ENCODE results near the gene CLN3.
A peak's percentile ranks its signal among the peaks of the same experiment; 100 is the strongest.
"Not testable (repeated sequence)": the region's sequence is repeated elsewhere in the genome, so short reads cannot be mapped to it uniquely, and the experiment has no call there.

CLN3 gene

DNA sequence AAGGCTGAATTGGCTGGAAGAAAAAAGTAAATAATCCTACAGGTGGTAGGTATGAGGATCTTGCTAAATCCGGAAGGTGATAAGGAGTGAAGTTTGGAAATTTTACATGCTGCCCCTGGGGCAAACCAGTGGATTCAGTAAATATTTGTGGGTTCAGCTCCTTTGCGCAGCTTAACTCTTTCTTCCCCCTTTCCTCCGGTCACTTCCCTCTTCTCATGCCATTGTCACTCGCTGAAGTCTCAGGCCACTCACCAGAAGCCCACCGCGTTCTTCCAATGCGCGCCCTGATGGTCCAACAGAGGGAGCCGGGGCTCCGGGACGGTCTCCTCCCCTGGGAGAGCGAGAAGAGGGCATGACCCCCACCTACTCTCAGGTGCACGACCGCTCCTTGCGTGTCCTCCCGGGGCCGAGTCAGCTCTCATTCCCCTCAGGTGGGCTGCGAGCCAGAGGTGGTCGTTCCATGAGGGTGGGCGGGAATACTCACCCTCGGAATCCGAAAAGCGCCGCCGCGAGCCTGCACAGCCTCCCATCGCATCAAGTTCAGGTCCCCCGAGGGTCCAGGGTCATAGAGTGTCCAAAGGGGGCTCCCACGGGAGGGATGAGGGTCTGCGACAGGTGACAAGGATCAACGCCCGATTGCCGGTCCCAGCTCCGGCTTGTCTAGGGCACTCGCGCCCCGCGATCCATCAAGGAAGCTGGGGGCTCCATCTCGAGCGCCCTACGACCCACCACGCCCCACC lies 474 bp downstream of the CLN3 start:
- TF ChIP-seq, protein P1, sequence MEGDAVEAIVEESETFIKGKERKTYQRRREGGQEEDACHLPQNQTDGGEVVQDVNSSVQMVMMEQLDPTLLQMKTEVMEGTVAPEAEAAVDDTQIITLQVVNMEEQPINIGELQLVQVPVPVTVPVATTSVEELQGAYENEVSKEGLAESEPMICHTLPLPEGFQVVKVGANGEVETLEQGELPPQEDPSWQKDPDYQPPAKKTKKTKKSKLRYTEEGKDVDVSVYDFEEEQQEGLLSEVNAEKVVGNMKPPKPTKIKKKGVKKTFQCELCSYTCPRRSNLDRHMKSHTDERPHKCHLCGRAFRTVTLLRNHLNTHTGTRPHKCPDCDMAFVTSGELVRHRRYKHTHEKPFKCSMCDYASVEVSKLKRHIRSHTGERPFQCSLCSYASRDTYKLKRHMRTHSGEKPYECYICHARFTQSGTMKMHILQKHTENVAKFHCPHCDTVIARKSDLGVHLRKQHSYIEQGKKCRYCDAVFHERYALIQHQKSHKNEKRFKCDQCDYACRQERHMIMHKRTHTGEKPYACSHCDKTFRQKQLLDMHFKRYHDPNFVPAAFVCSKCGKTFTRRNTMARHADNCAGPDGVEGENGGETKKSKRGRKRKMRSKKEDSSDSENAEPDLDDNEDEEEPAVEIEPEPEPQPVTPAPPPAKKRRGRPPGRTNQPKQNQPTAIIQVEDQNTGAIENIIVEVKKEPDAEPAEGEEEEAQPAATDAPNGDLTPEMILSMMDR (conservative IDR thresholded peaks at IDR 0.05; ENCODE audit: low read depth, low read length): peak; percentile 53
- peak; percentile 11 for DNase-seq (ENCODE audit: low read depth)

DNA sequence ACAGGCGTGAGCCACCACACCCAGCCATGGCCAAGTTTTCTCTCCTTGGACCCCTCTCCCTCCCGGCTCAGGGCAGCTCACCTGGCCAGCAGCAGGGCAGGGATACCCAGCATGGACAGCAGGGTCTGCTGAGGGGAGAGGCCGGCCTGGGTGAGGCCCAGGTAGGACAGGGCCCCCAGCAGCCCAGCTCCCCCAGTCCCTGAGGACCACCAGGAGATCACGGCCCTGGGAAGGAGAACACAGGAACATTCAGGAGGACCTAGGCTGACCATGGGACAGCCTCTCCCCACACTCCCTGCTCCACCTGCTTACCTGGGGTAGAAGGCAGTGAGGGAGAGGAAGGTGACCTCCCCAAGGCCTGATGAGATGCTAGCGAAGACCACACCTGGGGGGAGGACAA lies 5.6 kb downstream of the CLN3 start:
- DNase-seq (ENCODE audit: low read depth): no peak
- TF ChIP-seq, protein P1 (conservative IDR thresholded peaks at IDR 0.05; ENCODE audit: low read depth, low read length): no peak
- H3K4me3 ChIP-seq (ENCODE audit: low read depth, low read length): no peak overlapping the region

More for the DNA sequence above, 474 bp downstream of the CLN3 start:
- peak overlapping the region; percentile 98 for H3K4me3 ChIP-seq (ENCODE audit: low read depth, low read length)

DNA sequence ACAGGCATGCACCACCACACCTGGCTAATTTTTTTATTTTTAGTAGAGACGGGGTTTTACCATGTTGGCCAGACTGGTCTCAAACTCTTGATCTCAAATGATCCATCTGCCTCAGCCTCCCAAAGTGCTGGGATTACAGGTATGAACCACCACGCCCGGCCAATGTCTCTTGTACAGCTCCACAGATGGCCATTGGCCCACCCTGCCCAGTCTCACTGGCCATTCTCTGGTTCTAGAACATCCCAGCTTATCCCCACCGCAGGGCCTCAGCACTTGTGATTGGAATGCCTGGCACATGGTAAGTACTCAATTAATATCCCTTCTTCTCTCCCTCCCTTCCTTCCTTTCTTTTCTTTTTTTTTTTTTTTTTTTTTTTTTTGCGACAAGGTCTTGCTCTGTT lies 8.5 kb downstream of the CLN3 start:
- not testable (repeated sequence) for DNase-seq (ENCODE audit: low read depth); H3K4me3 ChIP-seq (ENCODE audit: low read depth, low read length)

DNA sequence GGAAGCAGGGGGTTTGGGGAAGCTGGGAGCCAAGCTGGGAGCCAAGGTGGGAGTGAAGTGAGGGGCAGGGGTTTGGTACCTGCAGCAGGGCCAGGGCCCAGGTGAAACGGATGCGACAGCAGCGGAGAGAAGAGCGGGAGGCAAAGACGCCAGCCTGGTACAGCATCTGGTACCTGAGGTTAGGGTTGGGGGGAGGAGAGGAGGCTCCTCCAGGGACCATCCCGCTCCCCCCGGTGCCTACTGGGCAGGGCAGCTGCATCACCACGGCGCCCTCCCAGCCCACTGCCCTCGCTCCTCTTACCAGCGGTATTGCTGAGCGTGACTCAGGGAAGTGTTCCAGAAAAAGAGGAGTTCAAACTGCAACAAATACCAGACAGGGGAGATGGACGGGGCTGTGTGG lies 9.8 kb downstream of the CLN3 start:
- TF ChIP-seq, protein P1 (conservative IDR thresholded peaks at IDR 0.05; ENCODE audit: low read depth, low read length): no peak
- H3K4me3 ChIP-seq (ENCODE audit: low read depth, low read length): no peak overlapping the region
- DNase-seq (ENCODE audit: low read depth): no peak

DNA sequence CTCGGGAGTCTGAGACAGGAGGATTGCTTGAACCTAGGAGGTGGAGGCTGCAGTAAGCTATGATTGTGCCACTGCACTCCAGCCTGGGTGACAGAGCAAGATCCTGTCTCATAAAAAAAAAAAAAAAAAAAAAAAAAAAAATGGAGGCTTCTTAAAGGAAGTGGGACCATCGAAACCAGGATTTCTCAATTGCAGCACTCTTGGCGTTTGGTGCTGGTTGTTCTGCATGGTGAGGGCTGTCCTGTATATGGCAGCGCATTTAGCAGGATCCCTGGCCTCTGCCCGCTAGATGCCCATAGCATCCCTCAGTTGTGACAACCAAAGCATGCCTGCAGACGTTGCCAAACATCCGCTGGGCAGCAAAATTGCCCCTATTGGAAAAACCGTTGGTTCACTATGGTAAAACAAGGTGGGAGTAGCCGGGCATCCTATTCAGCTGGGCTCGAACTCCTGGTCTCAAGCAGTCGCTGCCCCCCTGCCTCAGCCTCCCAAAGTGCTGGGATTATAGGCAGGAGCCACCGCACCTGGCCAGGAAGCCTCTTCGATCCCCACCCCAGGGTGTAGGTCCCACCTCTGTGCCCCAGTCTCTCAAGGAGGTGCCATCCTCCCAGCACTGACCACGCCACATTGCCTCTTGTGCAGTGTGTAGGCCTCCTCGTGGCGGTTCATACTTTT lies 13.2 kb downstream of the CLN3 start:
- no peak for DNase-seq (ENCODE audit: low read depth)
- TF ChIP-seq, protein P1 (conservative IDR thresholded peaks at IDR 0.05; ENCODE audit: low read depth, low read length): no peak
- no peak overlapping the region for H3K4me3 ChIP-seq (ENCODE audit: low read depth, low read length)

DNA sequence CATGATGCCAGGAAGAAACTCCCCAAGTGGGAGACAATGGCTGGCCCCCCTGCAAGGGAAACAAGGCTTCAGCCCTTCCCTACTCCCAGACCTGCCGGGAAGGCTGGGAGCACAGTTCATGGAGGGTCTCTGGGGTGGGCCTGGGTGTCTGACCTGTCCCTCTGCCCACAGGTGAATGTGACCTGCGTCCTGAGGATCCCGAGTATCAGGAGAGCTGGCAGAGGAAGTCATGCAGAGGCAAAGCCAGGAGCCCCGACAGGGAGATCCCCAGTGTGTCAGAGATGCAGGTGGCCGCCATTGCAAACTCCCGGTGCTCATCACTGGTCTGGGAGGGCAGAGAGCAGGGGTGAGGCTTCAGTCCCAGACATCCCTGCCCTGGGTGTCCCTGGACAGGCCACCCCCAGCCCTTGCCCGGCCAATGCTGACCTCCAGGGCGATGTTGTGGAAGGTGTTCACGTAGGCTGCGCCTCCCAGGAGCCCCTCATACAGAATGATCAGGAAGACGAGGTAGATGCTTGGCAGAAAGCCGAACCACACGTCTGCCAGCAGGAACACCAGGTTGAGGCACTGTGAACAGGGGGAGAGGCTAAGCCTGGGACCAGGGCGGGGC lies 14.5 kb downstream of the CLN3 start:
- H3K4me3 ChIP-seq (ENCODE audit: low read depth, low read length): no peak overlapping the region
- TF ChIP-seq, protein P1 (conservative IDR thresholded peaks at IDR 0.05; ENCODE audit: low read depth, low read length): no peak
- DNase-seq (ENCODE audit: low read depth): no peak

DNA sequence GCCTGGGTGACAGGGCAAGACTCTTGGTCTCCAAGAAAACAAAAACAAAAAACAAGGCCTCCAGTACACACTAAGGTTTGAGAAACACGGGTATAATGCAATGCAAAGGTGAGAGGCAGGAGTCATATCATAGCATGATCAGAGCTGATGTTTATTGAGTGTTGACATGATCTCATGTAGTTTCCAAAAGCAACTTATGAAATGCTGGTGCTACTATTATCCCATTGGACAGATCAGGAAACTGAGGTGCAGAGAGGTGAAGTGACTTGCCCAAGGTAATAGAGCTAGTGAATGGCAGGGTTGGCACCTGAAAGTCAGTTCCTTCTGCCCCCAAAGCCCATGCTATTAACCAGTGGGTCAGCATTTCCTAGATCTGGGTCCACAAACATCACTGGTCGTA lies 16.7 kb downstream of the CLN3 start:
- H3K4me3 ChIP-seq (ENCODE audit: low read depth, low read length): no peak overlapping the region
- DNase-seq (ENCODE audit: low read depth): no peak
- TF ChIP-seq, protein P1 (conservative IDR thresholded peaks at IDR 0.05; ENCODE audit: low read depth, low read length): no peak

Data from choroid plexus epithelial cell (primary cell).